ENCODE results near the gene CLASP2. TPM values are rescaled to one million over a fixed set of nuclear protein-coding genes. Genes with fewer than 3 reads are reported as not detected.

CLASP2 gene
- total RNA-seq, 1 experiment from 2014 or later, result 58.9 TPM

DNA sequence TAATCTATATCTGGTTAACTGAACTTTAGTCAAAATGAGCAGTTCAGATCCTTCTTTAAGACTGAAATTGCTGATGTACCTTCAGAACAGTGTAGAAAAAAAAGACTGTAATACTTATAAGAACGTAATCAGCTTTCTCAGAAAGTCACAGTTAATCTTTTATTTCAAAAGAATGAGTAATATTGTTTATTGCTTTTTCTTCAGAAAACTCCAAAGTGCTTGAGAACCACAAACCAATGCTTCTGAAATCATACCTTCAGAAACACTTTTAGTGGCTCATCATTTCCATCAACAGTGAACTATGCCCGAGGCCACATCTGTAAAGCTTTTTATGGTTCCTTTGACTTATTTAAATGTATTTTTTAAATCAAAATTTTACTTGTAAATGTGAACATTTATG lies 33.3 kb upstream of the CLASP2 start:
- Mint-ChIP-seq H3K4me1 (ENCODE audit: insufficient read depth, unreplicated experiment) (peaks cover 6% of the 10 kb centered on the region), H3K27ac (ENCODE audit: low read depth, unreplicated experiment) (no peak overlapping the region), H3K27me3 (ENCODE audit: insufficient read depth, unreplicated experiment) (no peaks in the 10 kb centered on the region), H3K9me3 (ENCODE audit: unreplicated experiment) (peaks cover 13% of the 10 kb centered on the region), H3K36me3 (ENCODE audit: insufficient read depth, unreplicated experiment) (no peaks in the 10 kb centered on the region), H3K4me3 (ENCODE audit: unreplicated experiment) (no peak overlapping the region)
- POLR2A ChIA-PET, result interaction anchor here (0.9 to 1.2 kb wide), 3 partner anchors 23 to 47 kb away, joined by 3 to 5 read pairs (median 4); partner anchors contain the start of gene PDCD6IP
- DNase-seq (ENCODE audit: unreplicated experiment), result peak; percentile 4
- TF ChIP-seq, protein P1, sequence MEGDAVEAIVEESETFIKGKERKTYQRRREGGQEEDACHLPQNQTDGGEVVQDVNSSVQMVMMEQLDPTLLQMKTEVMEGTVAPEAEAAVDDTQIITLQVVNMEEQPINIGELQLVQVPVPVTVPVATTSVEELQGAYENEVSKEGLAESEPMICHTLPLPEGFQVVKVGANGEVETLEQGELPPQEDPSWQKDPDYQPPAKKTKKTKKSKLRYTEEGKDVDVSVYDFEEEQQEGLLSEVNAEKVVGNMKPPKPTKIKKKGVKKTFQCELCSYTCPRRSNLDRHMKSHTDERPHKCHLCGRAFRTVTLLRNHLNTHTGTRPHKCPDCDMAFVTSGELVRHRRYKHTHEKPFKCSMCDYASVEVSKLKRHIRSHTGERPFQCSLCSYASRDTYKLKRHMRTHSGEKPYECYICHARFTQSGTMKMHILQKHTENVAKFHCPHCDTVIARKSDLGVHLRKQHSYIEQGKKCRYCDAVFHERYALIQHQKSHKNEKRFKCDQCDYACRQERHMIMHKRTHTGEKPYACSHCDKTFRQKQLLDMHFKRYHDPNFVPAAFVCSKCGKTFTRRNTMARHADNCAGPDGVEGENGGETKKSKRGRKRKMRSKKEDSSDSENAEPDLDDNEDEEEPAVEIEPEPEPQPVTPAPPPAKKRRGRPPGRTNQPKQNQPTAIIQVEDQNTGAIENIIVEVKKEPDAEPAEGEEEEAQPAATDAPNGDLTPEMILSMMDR (IDR thresholded peaks at IDR 0.05; ENCODE audit: unreplicated experiment), result no peak
- CTCF ChIA-PET, result interaction anchor here (0.8 to 1.4 kb wide), 3 partner anchors 26 to 115 kb away, joined by 3 to 7 read pairs (median 4); no protein-coding TSS in a partner anchor
- BruUV-seq (replicated peaks), result no TSS peak
- intact Hi-C loops (cut with micrococcal nuclease), result no loop called here

DNA sequence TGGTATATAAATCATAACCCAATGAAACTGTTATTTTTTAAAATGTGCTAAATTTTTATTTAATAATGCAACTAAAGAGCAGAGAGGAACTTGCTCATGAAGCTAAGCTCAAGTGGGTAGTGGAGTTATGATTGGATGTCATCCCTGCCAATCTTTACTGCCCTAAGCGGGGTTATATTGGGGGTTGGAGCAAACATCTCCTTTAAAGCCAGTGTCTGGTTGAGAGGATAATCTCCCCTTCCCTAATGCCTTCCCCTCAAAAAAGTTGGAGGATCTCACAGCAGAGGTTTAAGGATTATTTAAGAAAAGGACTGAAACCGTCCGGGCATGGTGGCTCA lies 32.1 kb upstream of the CLASP2 start:
- TF ChIP-seq, protein P1 (IDR thresholded peaks at IDR 0.05; ENCODE audit: unreplicated experiment), result no peak
- H3K27me3 Mint-ChIP-seq (ENCODE audit: insufficient read depth, unreplicated experiment), result no peaks in the 10 kb centered on the region
- no peak overlapping the region for H3K4me3 Mint-ChIP-seq (ENCODE audit: unreplicated experiment)
- intact Hi-C loops (cut with micrococcal nuclease), result no loop called here
- peaks cover 12% of the 10 kb centered on the region for H3K9me3 Mint-ChIP-seq (ENCODE audit: unreplicated experiment)
- ChIA-PET CTCF (interaction anchor here (0.7 to 1.4 kb wide), 2 partner anchors 21 to 113 kb away, joined by 4 to 7 read pairs; no protein-coding TSS in a partner anchor), POLR2A (interaction anchor here (1.2 to 1.8 kb wide), 3 partner anchors 9 to 33 kb away, joined by 3 to 5 read pairs (median 4); no protein-coding TSS in a partner anchor)
- H3K4me1 Mint-ChIP-seq (ENCODE audit: insufficient read depth, unreplicated experiment), result peaks cover 6% of the 10 kb centered on the region
- no peak overlapping the region for H3K27ac Mint-ChIP-seq (ENCODE audit: low read depth, unreplicated experiment)
- no peaks in the 10 kb centered on the region for H3K36me3 Mint-ChIP-seq (ENCODE audit: insufficient read depth, unreplicated experiment)
- DNase-seq (ENCODE audit: unreplicated experiment), result no peak
- BruUV-seq (replicated peaks), result no TSS peak

DNA sequence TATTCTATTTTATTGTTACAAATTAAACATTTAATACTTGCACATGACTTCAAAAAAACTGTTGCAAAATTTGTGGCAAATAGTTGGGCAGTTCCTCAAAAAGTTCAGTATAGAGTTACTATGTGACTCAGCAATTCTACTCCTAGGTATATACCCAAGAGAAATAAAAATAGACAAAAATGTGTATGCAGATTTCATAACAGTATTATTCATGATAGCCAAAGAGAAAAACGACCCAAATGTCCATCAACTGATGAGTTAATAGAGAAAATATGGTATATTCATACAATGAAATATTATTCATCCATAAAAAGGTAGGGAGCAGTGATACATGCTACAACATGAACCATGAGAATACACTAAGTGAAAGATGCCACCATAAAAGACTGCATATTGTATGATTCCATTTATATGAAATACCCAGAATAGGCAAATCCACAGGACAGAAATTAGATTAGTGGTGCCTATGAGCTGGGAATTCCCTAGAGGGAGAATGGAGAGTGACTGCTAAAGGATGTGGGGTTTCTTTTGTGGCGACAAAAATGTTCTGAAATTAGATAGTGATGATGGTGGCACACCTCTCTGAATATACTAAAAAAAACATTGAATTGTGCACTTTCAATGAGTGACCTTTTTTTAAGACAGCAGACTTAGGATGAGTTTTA lies 31.6 kb upstream of the CLASP2 start:
- no TSS peak for BruUV-seq (replicated peaks)
- H3K27ac Mint-ChIP-seq (ENCODE audit: low read depth, unreplicated experiment), result no peak overlapping the region
- H3K4me3 Mint-ChIP-seq (ENCODE audit: unreplicated experiment), result no peak overlapping the region
- peak; percentile 63 for DNase-seq (ENCODE audit: unreplicated experiment)
- intact Hi-C loops (cut with micrococcal nuclease), result no loop called here
- TF ChIP-seq, protein P1 (IDR thresholded peaks at IDR 0.05; ENCODE audit: unreplicated experiment), result no peak
- peaks cover 7% of the 10 kb centered on the region for H3K9me3 Mint-ChIP-seq (ENCODE audit: unreplicated experiment)
- ChIA-PET POLR2A (interaction anchor here (0.7 to 1.8 kb wide), 4 partner anchors 10 to 26 kb away, joined by 3 to 5 read pairs (median 4); no protein-coding TSS in a partner anchor), CTCF (interaction anchor here (0.7 to 3.1 kb wide), 3 partner anchors 10 to 113 kb away, joined by 4 to 15 read pairs (median 4); no protein-coding TSS in a partner anchor)
- no peaks in the 10 kb centered on the region for H3K36me3 Mint-ChIP-seq (ENCODE audit: insufficient read depth, unreplicated experiment)
- no peaks in the 10 kb centered on the region for H3K27me3 Mint-ChIP-seq (ENCODE audit: insufficient read depth, unreplicated experiment)
- peaks cover 6% of the 10 kb centered on the region for H3K4me1 Mint-ChIP-seq (ENCODE audit: insufficient read depth, unreplicated experiment)

DNA sequence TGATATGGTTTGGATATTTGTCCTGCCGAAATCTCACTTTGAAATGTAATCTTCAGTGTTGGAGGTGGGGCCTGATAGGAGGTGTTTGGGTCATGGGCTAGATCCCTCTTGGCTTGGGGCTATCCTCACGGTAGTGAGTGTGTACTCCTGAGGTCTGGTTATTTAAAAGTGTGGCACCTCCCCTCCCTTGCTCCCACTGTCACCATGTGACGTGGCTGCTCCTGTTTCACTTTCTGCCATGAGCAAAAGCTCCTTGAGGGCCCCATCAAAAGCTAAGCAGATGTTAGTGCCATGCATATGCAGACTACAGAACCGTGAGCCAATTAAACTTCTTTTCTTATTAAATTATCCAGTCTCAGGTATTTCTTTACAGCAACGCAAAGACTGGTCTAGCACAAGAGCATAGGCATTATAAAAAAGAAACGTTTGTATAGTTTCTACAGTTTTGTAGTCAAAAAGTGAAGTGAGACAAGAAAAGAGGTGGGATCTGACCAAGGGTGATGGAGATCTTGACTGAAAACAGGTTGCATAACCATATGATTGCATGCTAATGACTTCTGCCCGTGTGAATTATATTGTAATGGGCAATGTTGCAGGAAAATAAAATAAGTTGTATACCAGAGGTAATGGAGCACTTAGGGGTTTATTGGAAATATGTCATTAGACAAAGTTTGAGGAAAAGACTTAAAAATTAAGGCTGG lies 28.5 kb upstream of the CLASP2 start:
- ChIA-PET POLR2A (interaction anchor here (0.6 kb wide), 1 partner anchor 13 kb away, joined by 3 read pairs; no protein-coding TSS in a partner anchor), CTCF (interaction anchor here (2.6 to 3.1 kb wide), 3 partner anchors 30 to 110 kb away, joined by 8 to 15 read pairs (median 9); no protein-coding TSS in a partner anchor)
- DNase-seq (ENCODE audit: unreplicated experiment), result no peak
- no peak overlapping the region for H3K4me3 Mint-ChIP-seq (ENCODE audit: unreplicated experiment)
- H3K27ac Mint-ChIP-seq (ENCODE audit: low read depth, unreplicated experiment), result no peak overlapping the region
- no TSS peak for BruUV-seq (replicated peaks)
- H3K27me3 Mint-ChIP-seq (ENCODE audit: insufficient read depth, unreplicated experiment), result no peaks in the 10 kb centered on the region
- intact Hi-C loops (cut with micrococcal nuclease), result no loop called here
- H3K4me1 Mint-ChIP-seq (ENCODE audit: insufficient read depth, unreplicated experiment), result peaks cover 6% of the 10 kb centered on the region
- no peaks in the 10 kb centered on the region for H3K36me3 Mint-ChIP-seq (ENCODE audit: insufficient read depth, unreplicated experiment)
- TF ChIP-seq, protein P1 (IDR thresholded peaks at IDR 0.05; ENCODE audit: unreplicated experiment), result no peak
- H3K9me3 Mint-ChIP-seq (ENCODE audit: unreplicated experiment), result no peaks in the 10 kb centered on the region

All from MCF 10A (cell line).